K562 (cell line): Measurements from ENCODE around the gene TADA2A. TPM values are rescaled to one million over a fixed set of nuclear protein-coding genes. Genes with fewer than 3 reads are reported as not detected.
A peak's percentile ranks its signal among the peaks of the same experiment; 100 is the strongest.

Experiments used
- FOS ChIP-seq: IDR thresholded peaks from 3 replicates; pipeline ENCODE4 v1.6.1; 2011; ENCODE audit not compliant: insufficient read length; ENCODE audit errors: extremely low read depth
- GABPA ChIP-seq: fragments of 200-800 bp; sonication (Bioruptor generic); conservative IDR thresholded peaks from 2 replicates; pipeline ENCODE4 v1.6.1; 2016; ENCODE audit warnings: low read depth, missing genetic modification characterization, missing compliant biosample characterization
- GATAD2A ChIP-seq: fragments of 450-650 bp; IDR thresholded peaks from 2 replicates; pipeline ENCODE4 v1.6.1; 2017
- ILF3 ChIP-seq: fragments of 450-650 bp; IDR thresholded peaks from 2 replicates; pipeline ENCODE4 v1.6.1; 2018; ENCODE audit warnings: antibody characterized with exemption, mild to moderate bottlenecking, moderate library complexity, borderline replicate concordance
- ILK ChIP-seq: fragments of 450-650 bp; IDR thresholded peaks from 2 replicates; pipeline ENCODE4 v1.6.1; 2016; ENCODE audit warnings: missing genetic modification characterization, low read depth, mild to moderate bottlenecking, missing compliant biosample characterization, moderate library complexity, borderline replicate concordance
- NFIC ChIP-seq: fragments of 450-650 bp; IDR thresholded peaks from 2 replicates; pipeline ENCODE4 v1.6.1; 2017; ENCODE audit warnings: mild to moderate bottlenecking, inconsistent platforms
- NR3C1 ChIP-seq: sonication (generic); formaldehyde crosslinking; IDR thresholded peaks from 2 replicates; pipeline ENCODE4 v1.8.1; 2022; ENCODE audit warnings: missing genetic modification reagents
- POLR3G ChIP-seq: IDR thresholded peaks from 2 replicates; pipeline ENCODE4 v1.6.1; 2011; ENCODE audit not compliant: insufficient read length, insufficient replicate concordance; ENCODE audit errors: extremely low read depth
- SNIP1 ChIP-seq: fragments of 450-650 bp; IDR thresholded peaks from 2 replicates; pipeline ENCODE4 v1.7.1; 2017; ENCODE audit warnings: low read depth, mild to moderate bottlenecking
- TAF1 ChIP-seq: IDR thresholded peaks from 2 replicates; pipeline ENCODE4 v1.6.1; 2011; ENCODE audit warnings: mild to moderate bottlenecking, low read length, moderate library complexity; ENCODE audit not compliant: insufficient read depth, control insufficient read depth, severe bottlenecking; ENCODE audit errors: extremely low read depth
- THRAP3 ChIP-seq: fragments of 450-650 bp; IDR thresholded peaks from 2 replicates; pipeline ENCODE4 v1.6.1; 2016; ENCODE audit warnings: mild to moderate bottlenecking, inconsistent platforms, borderline replicate concordance
- ZBTB17 ChIP-seq: fragments of 450-650 bp; formaldehyde crosslinking; IDR thresholded peaks from 2 replicates; pipeline ENCODE4 v1.4.0; 2020; ENCODE audit warnings: mild to moderate bottlenecking
- ZNF140 ChIP-seq: fragments of 250-450 bp; sonication (Bioruptor Pico); IDR thresholded peaks from 2 replicates; pipeline ENCODE4 v1.8.0; 2021; ENCODE audit warnings: moderate library complexity, mild to moderate bottlenecking, inconsistent platforms
- ZNF232 ChIP-seq: sonication (generic); formaldehyde crosslinking; IDR thresholded peaks from 2 replicates; pipeline ENCODE4 v1.8.0; 2022; ENCODE audit warnings: mild to moderate bottlenecking, missing genetic modification reagents
- ZNF408 ChIP-seq: fragments of 250-450 bp; sonication (Bioruptor Pico); IDR thresholded peaks from 2 replicates; pipeline ENCODE4 v1.4.0; 2020; ENCODE audit warnings: low read depth, mild to moderate bottlenecking, moderate library complexity
- polyA plus RNA-seq, 8 experiments: library from polyadenylated mRNA; depleted of rRNA in 4 of 8; stranded (reverse) in 5 of 8; unstranded in 3 of 8; fragments of >200 nt; fragmentation: Nextera tagmentation in 2 of 8; fragmentation: Illumina TruSeq in 1 of 8; extraction: Ambion mirVana in 2 of 8; extraction: Trizol in 1 of 8; gene quantifications; 2 replicates each; pipeline versions ENCODE4 v1.2.1 to v1.2.3, GENCODE V29; 2011 to 2014; ENCODE audit warnings: inconsistent platforms in 1 of 8, missing spikeins in 1 of 8
- total RNA-seq, 7 experiments: library from RNA; depleted of rRNA in 6 of 7; stranded (reverse); fragments of >200 nt in 6 of 7; fragmentation: Illumina TruSeq in 2 of 7; extraction: Trizol in 2 of 7; gene quantifications; 2 replicates each; pipeline versions ENCODE4 v1.2.1 to v1.2.3, GENCODE V29; 2011 to 2021; ENCODE audit warnings: low replicate concordance in 1 of 7
- TF ChIP-seq, protein P1 (sequence below), 2 experiments: IDR thresholded peaks in 1 of 2; conservative IDR thresholded peaks in 1 of 2; 2 replicates each; pipeline ENCODE4 v1.6.1; 2016; ENCODE audit warnings: low read depth in 2 of 2, mild to moderate bottlenecking in 1 of 2, missing compliant biosample characterization in 1 of 2, missing genetic modification characterization in 1 of 2, moderate library complexity in 1 of 2
- TF ChIP-seq, protein P2 (sequence below): fragments of 250-450 bp; sonication (Bioruptor Pico); IDR thresholded peaks from 2 replicates; pipeline ENCODE4 v1.8.0; 2021; ENCODE audit warnings: moderate library complexity, mild to moderate bottlenecking, inconsistent platforms
- TF ChIP-seq, protein P3 (sequence below): sonication (generic); formaldehyde crosslinking; IDR thresholded peaks from 2 replicates; pipeline ENCODE4 v1.8.0; 2022; ENCODE audit warnings: mild to moderate bottlenecking, missing genetic modification reagents
- TF ChIP-seq, protein P4 (sequence below): fragments of 250-450 bp; sonication (Bioruptor Pico); IDR thresholded peaks from 2 replicates; pipeline ENCODE4 v1.9.0; 2021; ENCODE audit warnings: mild to moderate bottlenecking, inconsistent platforms

The TADA2A gene
- total and polyA plus RNA-seq, 9 of the 15 experiments (the other 6 are each of a cell fraction or from before 2014, with no cell fraction given), result 13.8 to 37.7 (median 25.0) TPM

DNA sequence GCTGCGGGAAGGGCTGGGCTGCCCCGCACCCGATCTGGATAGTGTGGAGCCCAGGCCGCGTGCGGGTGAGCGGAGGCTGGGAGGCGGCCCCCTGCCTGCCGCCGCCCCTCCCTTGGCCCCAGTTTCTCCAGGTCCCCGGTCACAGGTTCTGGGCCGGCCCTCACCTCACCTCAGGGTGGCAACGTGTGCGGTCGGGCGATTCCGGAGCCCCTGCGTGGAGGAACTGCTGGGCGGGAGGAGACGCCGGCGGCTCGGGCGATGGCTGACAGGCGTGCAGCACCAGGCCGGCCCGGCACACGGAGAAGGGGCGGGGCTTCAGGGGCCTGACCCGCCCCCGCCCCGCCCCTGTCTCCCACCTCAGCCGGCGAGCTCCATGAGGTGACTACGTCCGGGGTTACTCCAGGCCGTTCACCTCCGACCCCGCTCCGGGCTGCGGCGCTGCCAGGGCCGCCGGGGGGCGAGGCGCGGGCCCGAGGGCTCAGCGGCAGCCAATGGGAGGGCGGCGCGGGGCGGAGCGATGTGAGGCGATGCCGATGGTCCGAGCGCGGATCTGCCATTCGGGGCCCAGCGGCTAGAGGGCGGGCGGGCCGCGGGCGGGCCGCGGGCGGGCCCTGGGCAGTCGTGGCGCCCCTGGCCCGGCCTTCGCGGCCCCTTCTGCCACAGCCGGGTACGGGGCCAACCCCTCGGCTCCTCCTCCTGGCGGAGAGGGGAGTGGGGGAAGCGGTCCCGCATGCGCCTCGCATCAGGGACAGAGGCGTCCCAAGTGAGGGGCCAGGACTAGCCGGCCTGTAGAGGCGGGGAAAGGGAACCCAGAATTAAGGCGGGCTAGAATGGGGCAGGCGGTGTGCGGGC lies 47.6 kb upstream of the TADA2A start (continued):
- TF ChIP-seq, protein P1, sequence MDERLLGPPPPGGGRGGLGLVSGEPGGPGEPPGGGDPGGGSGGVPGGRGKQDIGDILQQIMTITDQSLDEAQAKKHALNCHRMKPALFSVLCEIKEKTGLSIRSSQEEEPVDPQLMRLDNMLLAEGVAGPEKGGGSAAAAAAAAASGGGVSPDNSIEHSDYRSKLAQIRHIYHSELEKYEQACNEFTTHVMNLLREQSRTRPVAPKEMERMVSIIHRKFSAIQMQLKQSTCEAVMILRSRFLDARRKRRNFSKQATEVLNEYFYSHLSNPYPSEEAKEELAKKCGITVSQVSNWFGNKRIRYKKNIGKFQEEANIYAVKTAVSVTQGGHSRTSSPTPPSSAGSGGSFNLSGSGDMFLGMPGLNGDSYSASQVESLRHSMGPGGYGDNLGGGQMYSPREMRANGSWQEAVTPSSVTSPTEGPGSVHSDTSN (CRISPR knock-in tag; IDR thresholded peaks at IDR 0.05; ENCODE audit: low read depth), result no peak
- TF ChIP-seq, protein P1 (tag; conservative IDR thresholded peaks at IDR 0.05; ENCODE audit: low read depth), result no peak
- TF ChIP-seq, protein P2, sequence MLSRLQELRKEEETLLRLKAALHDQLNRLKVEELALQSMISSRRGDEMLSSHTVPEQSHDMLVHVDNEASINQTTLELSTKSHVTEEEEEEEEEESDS (CRISPR knock-in tag), result no peak
- no peak for TF ChIP-seq POLR3G
- TF ChIP-seq NR3C1 (CRISPR knock-in tag), result no peak
- TF ChIP-seq ZBTB17 (CRISPR knock-in tag), result no peak
- no peak for TF ChIP-seq THRAP3
- no peak for TF ChIP-seq GATAD2A
- no peak for TF ChIP-seq ZNF232 (CRISPR knock-in tag)
- TF ChIP-seq, protein P3, sequence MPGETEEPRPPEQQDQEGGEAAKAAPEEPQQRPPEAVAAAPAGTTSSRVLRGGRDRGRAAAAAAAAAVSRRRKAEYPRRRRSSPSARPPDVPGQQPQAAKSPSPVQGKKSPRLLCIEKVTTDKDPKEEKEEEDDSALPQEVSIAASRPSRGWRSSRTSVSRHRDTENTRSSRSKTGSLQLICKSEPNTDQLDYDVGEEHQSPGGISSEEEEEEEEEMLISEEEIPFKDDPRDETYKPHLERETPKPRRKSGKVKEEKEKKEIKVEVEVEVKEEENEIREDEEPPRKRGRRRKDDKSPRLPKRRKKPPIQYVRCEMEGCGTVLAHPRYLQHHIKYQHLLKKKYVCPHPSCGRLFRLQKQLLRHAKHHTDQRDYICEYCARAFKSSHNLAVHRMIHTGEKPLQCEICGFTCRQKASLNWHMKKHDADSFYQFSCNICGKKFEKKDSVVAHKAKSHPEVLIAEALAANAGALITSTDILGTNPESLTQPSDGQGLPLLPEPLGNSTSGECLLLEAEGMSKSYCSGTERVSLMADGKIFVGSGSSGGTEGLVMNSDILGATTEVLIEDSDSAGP (CRISPR knock-in tag), result no peak
- no peak for TF ChIP-seq ILF3
- TF ChIP-seq ZNF140, result no peak
- TF ChIP-seq TAF1, result peak; percentile 63
- TF ChIP-seq GABPA (tag), result peak; percentile 82
- TF ChIP-seq SNIP1, result no peak; the same call in 1 of the 2 replicates
- TF ChIP-seq, protein P4, sequence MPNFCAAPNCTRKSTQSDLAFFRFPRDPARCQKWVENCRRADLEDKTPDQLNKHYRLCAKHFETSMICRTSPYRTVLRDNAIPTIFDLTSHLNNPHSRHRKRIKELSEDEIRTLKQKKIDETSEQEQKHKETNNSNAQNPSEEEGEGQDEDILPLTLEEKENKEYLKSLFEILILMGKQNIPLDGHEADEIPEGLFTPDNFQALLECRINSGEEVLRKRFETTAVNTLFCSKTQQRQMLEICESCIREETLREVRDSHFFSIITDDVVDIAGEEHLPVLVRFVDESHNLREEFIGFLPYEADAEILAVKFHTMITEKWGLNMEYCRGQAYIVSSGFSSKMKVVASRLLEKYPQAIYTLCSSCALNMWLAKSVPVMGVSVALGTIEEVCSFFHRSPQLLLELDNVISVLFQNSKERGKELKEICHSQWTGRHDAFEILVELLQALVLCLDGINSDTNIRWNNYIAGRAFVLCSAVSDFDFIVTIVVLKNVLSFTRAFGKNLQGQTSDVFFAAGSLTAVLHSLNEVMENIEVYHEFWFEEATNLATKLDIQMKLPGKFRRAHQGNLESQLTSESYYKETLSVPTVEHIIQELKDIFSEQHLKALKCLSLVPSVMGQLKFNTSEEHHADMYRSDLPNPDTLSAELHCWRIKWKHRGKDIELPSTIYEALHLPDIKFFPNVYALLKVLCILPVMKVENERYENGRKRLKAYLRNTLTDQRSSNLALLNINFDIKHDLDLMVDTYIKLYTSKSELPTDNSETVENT (CRISPR knock-in tag), result no peak
- no peak for TF ChIP-seq NFIC
- peak; percentile 22 for TF ChIP-seq FOS
- TF ChIP-seq ILK (tag), result no peak
- no peak for TF ChIP-seq ZNF408 (CRISPR knock-in tag)
